Natural killer cell (primary cell): ENCODE results near the gene PRDM16. TPM values are rescaled to one million over a fixed set of nuclear protein-coding genes. Genes with fewer than 3 reads are reported as not detected.

Source experiments
- ATAC-seq, 3 donors: fragments of 150-1000 bp in 2 of 3; fragments of 200-7000 bp in 1 of 3; cut with Tn5 transposase; 1 replicate in 1 of 3; 2 replicates in 2 of 3; pipeline ENCODE4 v1.10.0; 2021; ENCODE audit warnings: mild to moderate bottlenecking in 2 of 3, moderate library complexity in 2 of 3
- DNase-seq, 2 donors: peaks; one replicate each; pipeline versions ENCODE4 v3.0.0 to v3.0.0-alpha.2; 2013 to 2021; ENCODE audit warnings: mixed read lengths in 1 of 2
- H3K27ac ChIP-seq: one replicate; pipeline ENCODE4 v1.5.1; 2013; ENCODE audit warnings: mild to moderate bottlenecking, low read length
- H3K27me3 ChIP-seq: one replicate; pipeline ENCODE4 v1.6.1; 2013; ENCODE audit warnings: low read length; ENCODE audit not compliant: control insufficient read depth, insufficient read depth
- H3K36me3 ChIP-seq: one replicate; pipeline ENCODE4 v1.6.1; 2013; ENCODE audit warnings: low read length; ENCODE audit not compliant: control insufficient read depth, insufficient read depth
- H3K4me1 ChIP-seq: one replicate; pipeline ENCODE4 v1.6.1; 2013; ENCODE audit warnings: low read length; ENCODE audit not compliant: control insufficient read depth, insufficient read depth
- H3K4me3 ChIP-seq: one replicate; pipeline ENCODE4 v1.5.1; 2013; ENCODE audit warnings: low read length
- H3K9me3 ChIP-seq: one replicate; pipeline ENCODE4 v1.6.1; 2013; ENCODE audit warnings: low read length; ENCODE audit not compliant: control insufficient read depth, insufficient read depth
- H3K27ac Mint-ChIP-seq, 2 donors: one replicate each; pipeline ENCODE4 v1.8.0; 2022; ENCODE audit warnings: mild to moderate bottlenecking in 2 of 2, mixed read lengths in 2 of 2, moderate library complexity in 1 of 2
- H3K27me3 Mint-ChIP-seq, 2 donors: one replicate each; pipeline ENCODE4 v1.8.0; 2022; ENCODE audit warnings: low read depth in 2 of 2, mixed read lengths in 2 of 2
- H3K36me3 Mint-ChIP-seq: one replicate; pipeline ENCODE4 v1.8.0; 2022; ENCODE audit warnings: mixed read lengths
- H3K4me1 Mint-ChIP-seq, 2 donors: one replicate each; pipeline ENCODE4 v1.8.0; 2022; ENCODE audit warnings: mixed read lengths in 2 of 2
- H3K4me3 Mint-ChIP-seq: one replicate; pipeline ENCODE4 v1.8.0; 2022; ENCODE audit warnings: mild to moderate bottlenecking, moderate library complexity, mixed read lengths
- H3K9me3 Mint-ChIP-seq, 2 donors: one replicate each; pipeline ENCODE4 v1.8.0; 2022; ENCODE audit warnings: mixed read lengths in 2 of 2
- CTCF ChIP-seq: fragments of 200-600 bp; IDR thresholded peaks from one replicate; pipeline ENCODE4 v1.8.0; 2022; ENCODE audit warnings: antibody characterized with exemption
- WGBS: methylation state at CpG from one replicate; pipeline ENCODE4 v1.1.7; 2013; ENCODE audit warnings: missing lambda C conversion rate; ENCODE audit not compliant: insufficient coverage; 5-methylcytosine and 5-hydroxymethylcytosine counted together
- intact Hi-C: fragments of 100-400 bp; cut with micrococcal nuclease; formaldehyde crosslinking; loops from one replicate; pipeline ENCODE4 v1.14.2; 2022
- total RNA-seq, 4 donors: library from RNA; stranded (reverse); fragments of 120-200 nt in 1 of 4; gene quantifications; one replicate each; pipeline versions ENCODE4 v1.2.3 to v1.2.4, GENCODE V29; 2013 to 2022

Gene PRDM16
- total RNA-seq, 3 donors from 2014 or later (not counting 1 experiment from before 2014, with no cell fraction given) = 0.25 to 0.64 TPM; not detected in 1

GRCh38 chr1:3266870-3267549, 198.0 kb downstream of the PRDM16 start:
- intact Hi-C loops = no loop called here
- Histone ChIP-seq H3K4me1 (no peaks in the 10 kb centered on the region), H3K36me3 (no peaks in the 10 kb centered on the region), H3K4me3 (no peak overlapping the region), H3K9me3 (no peaks in the 10 kb centered on the region), H3K27me3 (no peaks in the 10 kb centered on the region), H3K27ac (no peak overlapping the region)
- Mint-ChIP-seq H3K9me3 (no peaks in the 10 kb centered on the region), H3K27me3 (peaks cover 0 to 3% of the 10 kb centered on the region in 2 donors), H3K27ac (no peak overlapping the region), H3K36me3 (no peaks in the 10 kb centered on the region), H3K4me1 (no peaks in the 10 kb centered on the region), H3K4me3 (no peak overlapping the region)
- WGBS = 90% methylated on average over 27 of the region's 27 CpGs
- TF ChIP-seq CTCF = no peak
- DNase-seq (no peak), ATAC-seq (no peak)

GRCh38 chr1:3267550-3268270, 198.7 kb downstream of the PRDM16 start:
- no peak overlapping the region for H3K27ac ChIP-seq
- no peak for TF ChIP-seq CTCF
- ATAC-seq = no peak
- Mint-ChIP-seq H3K4me1 (no peaks in the 10 kb centered on the region), H3K36me3 (no peaks in the 10 kb centered on the region), H3K27ac (no peak overlapping the region), H3K4me3 (no peak overlapping the region), H3K27me3 (peaks cover 0 to 3% of the 10 kb centered on the region in 2 donors), H3K9me3 (no peaks in the 10 kb centered on the region)
- no peaks in the 10 kb centered on the region for H3K36me3 ChIP-seq
- H3K4me3 ChIP-seq = no peak overlapping the region
- H3K4me1 ChIP-seq = no peaks in the 10 kb centered on the region
- H3K27me3 ChIP-seq = no peaks in the 10 kb centered on the region
- intact Hi-C loops = no loop called here
- 93% methylated on average over 43 of the region's 43 CpGs for WGBS
- no peak for DNase-seq
- H3K9me3 ChIP-seq = no peaks in the 10 kb centered on the region

GRCh38 chr1:3268281-3268680, 199.3 kb downstream of the PRDM16 start:
- Histone ChIP-seq H3K9me3 (no peaks in the 10 kb centered on the region), H3K27ac (no peak overlapping the region), H3K4me3 (no peak overlapping the region), H3K27me3 (no peaks in the 10 kb centered on the region), H3K4me1 (no peaks in the 10 kb centered on the region), H3K36me3 (no peaks in the 10 kb centered on the region)
- Mint-ChIP-seq H3K4me3 (no peak overlapping the region), H3K9me3 (no peaks in the 10 kb centered on the region), H3K27me3 (peaks cover 0 to 3% of the 10 kb centered on the region in 2 donors), H3K27ac (no peak overlapping the region), H3K4me1 (no peaks in the 10 kb centered on the region), H3K36me3 (no peaks in the 10 kb centered on the region)
- no peak for DNase-seq
- ATAC-seq = no peak
- intact Hi-C loops = no loop called here
- no peak for TF ChIP-seq CTCF
- 94% methylated on average over 11 of the region's 11 CpGs for WGBS
